Endothelial cell of umbilical vein (primary cell): ENCODE measurements around the gene NTRK1. TPM values are rescaled to one million over a fixed set of nuclear protein-coding genes. Genes with fewer than 3 reads are reported as not detected.

ENCODE experiments used
- BruUV-seq: library from RNA; stranded (reverse); fragments of 400-500 nt; replicated peaks from 2 replicates; lab custom pipeline; 2021; lab: Mats Ljungman, UMichigan
- CTCF ChIA-PET: fragments of 300-600, 350-600 bp; sonication (Branson Sonifier 250); formaldehyde crosslinking; loops from one replicate; lab custom pipeline; 2021; ENCODE audit warnings: antibody characterized with exemption, inconsistent platforms; lab: Charles Lee
- POLR2A ChIA-PET: fragments of 300-600, 350-600 bp; sonication (Branson Sonifier 250); formaldehyde crosslinking; loops from one replicate; lab custom pipeline; 2021; ENCODE audit warnings: antibody characterized with exemption, inconsistent platforms; lab: Charles Lee
- DNase-seq: peaks from one replicate; pipeline ENCODE4 v3.0.0-alpha.2; 2011; ENCODE audit warnings: low read depth, low spot score
- FAIRE-seq: peaks from 2 replicates; lab custom pipeline; 2011; peaks lifted over from hg19 to GRCh38; lab: Jason Lieb, UNC
- H2AFZ ChIP-seq: 2 replicates; pipeline ENCODE4 v1.6.0; 2012; ENCODE audit warnings: low read depth, low read length, control low read depth, inconsistent platforms
- H3K27ac ChIP-seq: 2 replicates; pipeline ENCODE4 v1.5.1; 2011; ENCODE audit warnings: low read depth, mild to moderate bottlenecking, control low read depth, low read length, moderate library complexity; ENCODE audit not compliant: insufficient read depth
- H3K27me3 ChIP-seq, 2 experiments: 2 replicates each; pipeline versions ENCODE4 v1.6.0 to v1.6.1; 2011; ENCODE audit warnings: low read length in 2 of 2, mixed read lengths in 1 of 2; ENCODE audit not compliant: control insufficient read depth in 2 of 2, insufficient read depth in 2 of 2
- H3K36me3 ChIP-seq, 2 experiments: 2 replicates in 1 of 2; 3 replicates in 1 of 2; pipeline ENCODE4 v1.5.1; 2011; ENCODE audit warnings: low read length in 2 of 2, mild to moderate bottlenecking in 1 of 2, moderate library complexity in 1 of 2; ENCODE audit not compliant: control insufficient read depth in 2 of 2, insufficient read depth in 2 of 2; ENCODE audit errors: extremely low read depth in 1 of 2
- H3K4me1 ChIP-seq: 3 replicates; pipeline ENCODE4 v1.5.1; 2011; ENCODE audit warnings: mild to moderate bottlenecking, low read length; ENCODE audit not compliant: control insufficient read depth, insufficient read depth; ENCODE audit errors: extremely low read depth
- H3K4me2 ChIP-seq: 2 replicates; pipeline ENCODE4 v1.6.1; 2011; ENCODE audit warnings: low read length, control low read depth, mixed read lengths; ENCODE audit not compliant: insufficient read depth
- H3K4me3 ChIP-seq, 3 experiments: fragments of 200-600 bp in 1 of 3; sonication (generic), shearing (Covaris generic) in 1 of 3; replicated peaks in 1 of 3; 2 replicates each; pipeline ENCODE4 v1.5.1; 2011 to 2016; ENCODE audit warnings: control low read depth in 3 of 3, low read length in 3 of 3, mild to moderate bottlenecking in 2 of 3, inconsistent platforms in 1 of 3, low read depth in 1 of 3, moderate library complexity in 1 of 3; ENCODE audit not compliant: insufficient read depth in 1 of 3
- H3K79me2 ChIP-seq: 2 replicates; pipeline ENCODE4 v1.6.0; 2012; ENCODE audit warnings: low read length, inconsistent platforms; ENCODE audit not compliant: control insufficient read depth, insufficient read depth
- H3K9ac ChIP-seq: replicated peaks from 2 replicates; pipeline ENCODE3; 2011; ENCODE audit warnings: low read length, control low read depth; ENCODE audit not compliant: insufficient read depth; ENCODE audit errors: extremely low read depth
- H3K9me1 ChIP-seq: replicated peaks from 3 replicates; pipeline ENCODE4 v1.6.0; 2011; ENCODE audit warnings: mild to moderate bottlenecking, low read length; ENCODE audit not compliant: control insufficient read depth, insufficient read depth; ENCODE audit errors: extremely low read depth
- H3K9me3 ChIP-seq: replicated peaks from 2 replicates; pipeline ENCODE4 v1.5.1; 2012; ENCODE audit warnings: low read length, inconsistent platforms; ENCODE audit not compliant: control insufficient read depth, insufficient read depth
- H4K20me1 ChIP-seq: replicated peaks from 2 replicates; pipeline ENCODE3; 2011; ENCODE audit warnings: mild to moderate bottlenecking, low read length; ENCODE audit not compliant: control insufficient read depth, insufficient read depth; ENCODE audit errors: extremely low read depth
- EZH2 ChIP-seq: IDR thresholded peaks from 2 replicates; pipeline ENCODE4 v1.6.1; 2012; ENCODE audit warnings: borderline replicate concordance, low read depth, mild to moderate bottlenecking, moderate library complexity, low read length, inconsistent platforms; ENCODE audit not compliant: severe bottlenecking
- FOS ChIP-seq: IDR thresholded peaks from 2 replicates; pipeline ENCODE4 v1.6.1; 2011; ENCODE audit warnings: mild to moderate bottlenecking, low read length, moderate library complexity, borderline replicate concordance; ENCODE audit not compliant: insufficient read depth
- GATA2 ChIP-seq: IDR thresholded peaks from 2 replicates; pipeline ENCODE4 v1.7.0; 2011; ENCODE audit warnings: low read depth, mild to moderate bottlenecking, moderate library complexity, mixed read lengths, low read length; ENCODE audit not compliant: insufficient read length, insufficient read depth
- JUN ChIP-seq: IDR thresholded peaks from 2 replicates; pipeline ENCODE4 v1.6.1; 2011; ENCODE audit warnings: borderline replicate concordance, low read depth; ENCODE audit not compliant: insufficient read length, insufficient read depth
- MYC ChIP-seq: IDR thresholded peaks from one replicate; pipeline ENCODE4 v1.6.1; 2011; ENCODE audit warnings: mild to moderate bottlenecking, low read depth, low read length
- POLR2A ChIP-seq: IDR thresholded peaks from 2 replicates; pipeline ENCODE4 v1.6.1; 2012; ENCODE audit warnings: low read depth, mild to moderate bottlenecking, control low read depth, low read length
- POLR2AphosphoS5 ChIP-seq: IDR thresholded peaks from 2 replicates; pipeline ENCODE4 v1.6.1; 2012; ENCODE audit warnings: low read depth, mild to moderate bottlenecking, control low read depth, low read length, moderate library complexity; ENCODE audit not compliant: insufficient read depth
- dilution Hi-C: fragments of 300-500 bp; cut with MboI; formaldehyde crosslinking; loops from one replicate; pipeline ENCODE4 v1.15.0; 2019; ENCODE audit warnings: low sequenced_read_pairs; ENCODE audit not compliant: extremely low pct_ligation_motif_present
- intact Hi-C: fragments of 100-400 bp; cut with micrococcal nuclease; formaldehyde crosslinking; loops from one replicate; pipeline ENCODE4 v1.10.0; 2022
- polyA plus RNA-seq, 4 experiments: library from polyadenylated mRNA; depleted of rRNA in 3 of 4; stranded (reverse) in 3 of 4; unstranded in 1 of 4; fragments of >200 nt; gene quantifications; 2 replicates each; pipeline versions ENCODE4 v1.2.1 to v1.2.3, GENCODE V29; 2011 to 2012; ENCODE audit warnings: missing spikeins in 1 of 4
- total RNA-seq: library from RNA; stranded (reverse); gene quantifications from 2 replicates; pipeline ENCODE4 v1.2.3, GENCODE V29; 2021
- TF ChIP-seq, protein P1 (sequence below), 2 donors: IDR thresholded peaks; 1 replicate in 1 of 2; 2 replicates in 1 of 2; pipeline ENCODE4 v1.5.1; 2011; ENCODE audit warnings: low read length in 2 of 2, mild to moderate bottlenecking in 2 of 2, moderate library complexity in 2 of 2, control low read depth in 1 of 2, inconsistent platforms in 1 of 2, low read depth in 1 of 2; ENCODE audit not compliant: insufficient read depth in 1 of 2; ENCODE audit errors: extremely low read depth in 1 of 2

Gene NTRK1
- total and polyA plus RNA-seq, 2 donors (not counting 3 experiments of a cell fraction or from before 2014, with no cell fraction given), result 0.07 TPM; not detected in 1

DNA sequence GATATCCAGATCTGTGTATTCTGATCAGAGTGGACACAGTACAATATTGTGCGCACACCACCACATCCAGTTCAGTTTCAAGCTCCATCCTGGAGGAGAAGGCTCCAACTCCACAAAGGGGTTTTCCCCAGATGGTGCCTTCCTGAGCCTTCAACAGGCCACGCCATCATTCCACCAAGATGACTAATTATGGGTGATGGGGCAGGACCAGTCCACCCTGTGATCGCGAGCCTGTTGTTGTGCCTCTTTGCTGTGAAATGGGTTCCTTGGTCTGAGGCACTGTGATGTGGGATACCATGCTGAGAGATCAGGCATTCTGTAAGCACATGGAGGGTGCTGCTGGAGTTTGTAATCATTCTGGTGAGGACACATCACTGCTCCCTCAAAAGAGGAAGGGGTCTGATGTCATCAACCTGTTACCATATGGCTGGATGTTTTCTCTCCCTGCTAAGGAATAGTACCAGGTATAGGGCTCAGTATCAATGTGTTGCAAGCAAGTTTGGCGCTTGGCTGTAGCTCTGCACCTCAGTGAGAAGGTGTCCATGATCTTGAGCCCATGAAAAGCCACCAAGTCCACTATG is 37.4 kb upstream of the NTRK1 start:
- ChIA-PET CTCF (interaction anchor here (1.6 to 2.5 kb wide), 2 partner anchors 15 to 37 kb away, joined by 8 to 16 read pairs; partner anchors contain the start of gene NTRK1), POLR2A (no interaction called here)
- TF ChIP-seq EZH2 (no peak), GATA2 (no peak), POLR2A (no peak), POLR2AphosphoS5 (no peak), FOS (no peak), MYC (no peak), JUN (no peak)
- TF ChIP-seq, protein P1, sequence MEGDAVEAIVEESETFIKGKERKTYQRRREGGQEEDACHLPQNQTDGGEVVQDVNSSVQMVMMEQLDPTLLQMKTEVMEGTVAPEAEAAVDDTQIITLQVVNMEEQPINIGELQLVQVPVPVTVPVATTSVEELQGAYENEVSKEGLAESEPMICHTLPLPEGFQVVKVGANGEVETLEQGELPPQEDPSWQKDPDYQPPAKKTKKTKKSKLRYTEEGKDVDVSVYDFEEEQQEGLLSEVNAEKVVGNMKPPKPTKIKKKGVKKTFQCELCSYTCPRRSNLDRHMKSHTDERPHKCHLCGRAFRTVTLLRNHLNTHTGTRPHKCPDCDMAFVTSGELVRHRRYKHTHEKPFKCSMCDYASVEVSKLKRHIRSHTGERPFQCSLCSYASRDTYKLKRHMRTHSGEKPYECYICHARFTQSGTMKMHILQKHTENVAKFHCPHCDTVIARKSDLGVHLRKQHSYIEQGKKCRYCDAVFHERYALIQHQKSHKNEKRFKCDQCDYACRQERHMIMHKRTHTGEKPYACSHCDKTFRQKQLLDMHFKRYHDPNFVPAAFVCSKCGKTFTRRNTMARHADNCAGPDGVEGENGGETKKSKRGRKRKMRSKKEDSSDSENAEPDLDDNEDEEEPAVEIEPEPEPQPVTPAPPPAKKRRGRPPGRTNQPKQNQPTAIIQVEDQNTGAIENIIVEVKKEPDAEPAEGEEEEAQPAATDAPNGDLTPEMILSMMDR (IDR thresholded peaks at IDR 0.05; ENCODE audit: extremely low read depth in 1 of 2, insufficient read depth in 1 of 2, low read depth in 1 of 2, low read length in 2 of 2), result no peak
- no peaks in the 10 kb centered on the region for H4K20me1 ChIP-seq
- BruUV-seq, result no TSS peak
- no peak overlapping the region for H3K9ac ChIP-seq
- dilution Hi-C loops, result no loop called here
- H3K4me2 ChIP-seq, result no peak overlapping the region
- no peaks in the 10 kb centered on the region for H3K79me2 ChIP-seq
- H3K27ac ChIP-seq, result no peak overlapping the region
- no peaks in the 10 kb centered on the region for H3K9me3 ChIP-seq
- no peak overlapping the region for H3K4me3 ChIP-seq
- DNase-seq (no peak), FAIRE-seq (no peak)
- no peaks in the 10 kb centered on the region for H3K9me1 ChIP-seq
- intact Hi-C loops, result no loop called here
- H2AFZ ChIP-seq, result no peak overlapping the region
- H3K27me3 ChIP-seq, result peaks cover 15 to 22% of the 10 kb centered on the region in 2 experiments
- H3K4me1 ChIP-seq, result no peaks in the 10 kb centered on the region
- H3K36me3 ChIP-seq, result no peaks in the 10 kb centered on the region
